HCT116 (cell line): ENCODE results near the gene KCNIP4.

Experiments used
- CEBPB ChIP-seq: IDR thresholded peaks from 2 replicates; pipeline ENCODE4 v1.6.1; 2012; ENCODE audit warnings: low read depth
- EGR1 ChIP-seq: IDR thresholded peaks from 2 replicates; pipeline ENCODE4 v1.6.1; 2012; ENCODE audit warnings: low read depth
- EZH2 ChIP-seq: fragments of 200-600 bp; sonication (generic); IDR thresholded peaks from 2 replicates; pipeline ENCODE4 v1.6.1; 2017; ENCODE audit warnings: antibody characterized with exemption, mixed run types
- FOSL1 ChIP-seq: IDR thresholded peaks from 2 replicates; pipeline ENCODE4 v1.6.1; 2012; ENCODE audit warnings: low read depth
- JUND ChIP-seq: IDR thresholded peaks from 2 replicates; pipeline ENCODE4 v1.6.1; 2012
- POLR2A ChIP-seq: IDR thresholded peaks from 2 replicates; pipeline ENCODE4 v1.7.0; 2011; ENCODE audit warnings: borderline replicate concordance; ENCODE audit not compliant: insufficient read depth, insufficient read length; ENCODE audit errors: extremely low read depth
- POLR2AphosphoS5 ChIP-seq: IDR thresholded peaks from 2 replicates; pipeline ENCODE4 v1.6.1; 2011; ENCODE audit warnings: mild to moderate bottlenecking, low read depth, low read length, moderate library complexity
- RAD21 ChIP-seq: IDR thresholded peaks from 2 replicates; pipeline ENCODE4 v1.6.1; 2012; ENCODE audit warnings: low read depth, mild to moderate bottlenecking
- REST ChIP-seq: IDR thresholded peaks from 2 replicates; pipeline ENCODE4 v1.6.1; 2012; ENCODE audit warnings: low read depth
- SP1 ChIP-seq: IDR thresholded peaks from 2 replicates; pipeline ENCODE4 v1.6.1; 2012; ENCODE audit warnings: low read depth
- TCF7L2 ChIP-seq: IDR thresholded peaks from 2 replicates; pipeline ENCODE4 v1.7.0; 2011; ENCODE audit warnings: borderline replicate concordance, inconsistent platforms; ENCODE audit not compliant: insufficient read depth, insufficient read length; ENCODE audit errors: extremely low read depth
- ZFX ChIP-seq: fragments of 450-650 bp; IDR thresholded peaks from 2 replicates; pipeline ENCODE4 v1.6.1; 2017
- ZNF274 ChIP-seq: fragments of 200-500 bp; sonication (Bioruptor generic); IDR thresholded peaks from 2 replicates; pipeline ENCODE4 v1.6.1; 2014; ENCODE audit warnings: mild to moderate bottlenecking, low read depth, low read length, inconsistent platforms
- TF ChIP-seq, protein P1 (sequence below), 3 experiments: fragments of 200-600 bp in 1 of 3; sonication (generic) in 1 of 3; IDR thresholded peaks in 2 of 3; conservative IDR thresholded peaks in 1 of 3; 2 replicates each; pipeline ENCODE4 v1.5.1; 2012 to 2017; ENCODE audit warnings: low read depth in 2 of 3, low read length in 2 of 3, antibody characterized with exemption in 1 of 3, borderline replicate concordance in 1 of 3, control low read depth in 1 of 3, mild to moderate bottlenecking in 1 of 3, mixed read lengths in 1 of 3, mixed run types in 1 of 3, moderate library complexity in 1 of 3; ENCODE audit not compliant: insufficient read depth in 1 of 3

DNA sequence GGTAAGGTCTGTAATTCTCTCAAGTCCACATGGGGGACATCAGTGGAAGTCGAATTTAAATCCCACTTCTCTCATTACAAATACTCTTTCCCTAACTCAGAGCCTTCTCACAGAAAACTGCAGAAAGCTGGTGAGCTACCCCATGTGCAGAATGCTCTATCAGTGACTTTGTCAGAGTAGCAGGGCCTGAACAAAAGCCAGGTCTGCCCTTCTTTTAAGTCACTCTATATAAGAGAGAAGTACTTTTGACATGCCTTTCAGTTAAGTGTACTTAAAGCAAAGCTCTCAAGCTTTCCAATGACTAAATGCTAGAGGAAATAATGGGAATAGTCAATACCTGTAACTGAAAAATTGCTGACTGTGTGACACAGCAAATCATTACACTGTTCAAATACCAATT is 323.1 kb downstream of the KCNIP4 start:
- TF ChIP-seq FOSL1 (no peak), TCF7L2 (no peak), RAD21 (no peak), CEBPB (no peak), REST (no peak), POLR2A (no peak), SP1 (no peak), EZH2 (no peak), POLR2AphosphoS5 (no peak), ZFX (no peak), ZNF274 (no peak), EGR1 (no peak), JUND (no peak)
- TF ChIP-seq, protein P1, sequence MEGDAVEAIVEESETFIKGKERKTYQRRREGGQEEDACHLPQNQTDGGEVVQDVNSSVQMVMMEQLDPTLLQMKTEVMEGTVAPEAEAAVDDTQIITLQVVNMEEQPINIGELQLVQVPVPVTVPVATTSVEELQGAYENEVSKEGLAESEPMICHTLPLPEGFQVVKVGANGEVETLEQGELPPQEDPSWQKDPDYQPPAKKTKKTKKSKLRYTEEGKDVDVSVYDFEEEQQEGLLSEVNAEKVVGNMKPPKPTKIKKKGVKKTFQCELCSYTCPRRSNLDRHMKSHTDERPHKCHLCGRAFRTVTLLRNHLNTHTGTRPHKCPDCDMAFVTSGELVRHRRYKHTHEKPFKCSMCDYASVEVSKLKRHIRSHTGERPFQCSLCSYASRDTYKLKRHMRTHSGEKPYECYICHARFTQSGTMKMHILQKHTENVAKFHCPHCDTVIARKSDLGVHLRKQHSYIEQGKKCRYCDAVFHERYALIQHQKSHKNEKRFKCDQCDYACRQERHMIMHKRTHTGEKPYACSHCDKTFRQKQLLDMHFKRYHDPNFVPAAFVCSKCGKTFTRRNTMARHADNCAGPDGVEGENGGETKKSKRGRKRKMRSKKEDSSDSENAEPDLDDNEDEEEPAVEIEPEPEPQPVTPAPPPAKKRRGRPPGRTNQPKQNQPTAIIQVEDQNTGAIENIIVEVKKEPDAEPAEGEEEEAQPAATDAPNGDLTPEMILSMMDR (IDR thresholded peaks at IDR 0.05 in 2 of 3, conservative IDR thresholded peaks at IDR 0.05 in 1 of 3; ENCODE audit: borderline replicate concordance in 1 of 3, insufficient read depth in 1 of 3, low read depth in 2 of 3, low read length in 2 of 3) = no peak
